ENCODE measurements around the gene USHBP1. TPM values are rescaled to one million over a fixed set of nuclear protein-coding genes. Genes with fewer than 3 reads are reported as not detected.
A peak's percentile ranks its signal among the peaks of the same experiment; 100 is the strongest.

USHBP1 gene
- total and polyA plus RNA-seq, 2 of the 13 experiments (the other 11 are each of a cell fraction or from before 2014, with no cell fraction given): 0.15 to 1.5 TPM

DNA sequence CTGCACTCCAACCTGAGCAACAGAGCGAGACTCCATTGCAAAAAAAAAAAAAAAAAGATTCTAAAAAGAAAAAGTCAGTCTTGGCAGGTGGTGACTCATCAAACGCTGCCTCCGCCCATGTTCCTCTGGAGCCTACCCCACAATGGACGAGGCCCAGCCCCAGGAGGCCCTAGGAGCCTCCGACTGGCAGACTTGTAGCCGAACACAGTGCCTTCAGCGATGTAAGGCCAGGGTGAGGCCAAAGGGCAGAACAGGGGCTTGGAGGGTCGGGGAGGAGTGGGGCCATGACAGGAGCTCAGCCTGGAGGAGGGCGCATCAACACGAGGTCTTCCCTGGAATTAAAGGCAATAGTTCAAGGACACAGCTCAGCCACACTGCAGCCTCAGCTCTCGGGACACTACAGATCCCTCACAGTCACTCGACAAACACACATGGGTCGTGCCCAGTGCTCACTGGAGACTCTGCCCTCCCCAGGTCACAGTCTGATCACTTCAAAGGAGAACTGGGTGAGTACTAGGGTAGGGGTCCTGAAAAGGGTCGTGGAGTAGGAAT is 44.3 kb downstream of the USHBP1 start (continued):
- no peak for TF ChIP-seq ZNF816 (CRISPR knock-in tag; IDR thresholded peaks at IDR 0.05; ENCODE audit: borderline replicate concordance)
- no peak for TF ChIP-seq JUN (CRISPR knock-in tag; IDR thresholded peaks at IDR 0.05)
- no peak for TF ChIP-seq KLF6 (CRISPR knock-in tag; IDR thresholded peaks at IDR 0.05)
- TF ChIP-seq FOSL1 (CRISPR knock-in tag; IDR thresholded peaks at IDR 0.05; ENCODE audit: borderline replicate concordance): no peak
- TF ChIP-seq HDAC6 (IDR thresholded peaks at IDR 0.05; ENCODE audit: low read depth, low read length): no peak
- TF ChIP-seq BORCS8-MEF2B (CRISPR knock-in tag; IDR thresholded peaks at IDR 0.05): 0 out of 2 replicates have a peak, but pooled peaks have one; percentile 16
- TF ChIP-seq, protein P1, sequence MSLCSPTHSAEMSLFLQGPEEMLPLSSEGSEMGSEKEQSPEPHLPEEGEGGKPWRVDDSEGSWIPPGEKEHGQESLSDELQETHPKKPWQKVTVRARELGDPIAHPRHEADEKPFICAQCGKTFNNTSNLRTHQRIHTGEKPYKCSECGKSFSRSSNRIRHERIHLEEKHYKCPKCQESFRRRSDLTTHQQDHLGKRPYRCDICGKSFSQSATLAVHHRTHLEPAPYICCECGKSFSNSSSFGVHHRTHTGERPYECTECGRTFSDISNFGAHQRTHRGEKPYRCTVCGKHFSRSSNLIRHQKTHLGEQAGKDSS (CRISPR knock-in tag; IDR thresholded peaks at IDR 0.05; ENCODE audit: borderline replicate concordance, low read depth): peak; percentile 90
- TF ChIP-seq MYC (CRISPR knock-in tag; IDR thresholded peaks at IDR 0.05; ENCODE audit: borderline replicate concordance): peak; percentile 36; the same call in 1 of the 2 replicates
- peak in 1 of 2 experiments; percentile 42; a peak in 1 of 4 replicates for TF ChIP-seq POLR2A (IDR thresholded peaks at IDR 0.05; ENCODE audit: insufficient read depth in 1 of 2, low read depth in 2 of 2, low read length in 2 of 2)
- TF ChIP-seq ZNF652 (CRISPR knock-in tag; IDR thresholded peaks at IDR 0.05; ENCODE audit: borderline replicate concordance, low read depth): no peak
- TF ChIP-seq ZNF510 (CRISPR knock-in tag; IDR thresholded peaks at IDR 0.05; ENCODE audit: low read depth): no peak
- TF ChIP-seq ZNF615 (CRISPR knock-in tag; IDR thresholded peaks at IDR 0.05; ENCODE audit: borderline replicate concordance): no peak
- TF ChIP-seq PITX1 (CRISPR knock-in tag; IDR thresholded peaks at IDR 0.05): peak; percentile 52; the same call in 1 of the 2 replicates
- TF ChIP-seq ZNF501 (CRISPR knock-in tag; IDR thresholded peaks at IDR 0.05): 0 out of 2 replicates have a peak, but pooled peaks have one; percentile 14
- peak; percentile 34; the same call in 1 of the 2 replicates for TF ChIP-seq ZFX (CRISPR knock-in tag; IDR thresholded peaks at IDR 0.05; ENCODE audit: low read depth)
- TF ChIP-seq, protein P2, sequence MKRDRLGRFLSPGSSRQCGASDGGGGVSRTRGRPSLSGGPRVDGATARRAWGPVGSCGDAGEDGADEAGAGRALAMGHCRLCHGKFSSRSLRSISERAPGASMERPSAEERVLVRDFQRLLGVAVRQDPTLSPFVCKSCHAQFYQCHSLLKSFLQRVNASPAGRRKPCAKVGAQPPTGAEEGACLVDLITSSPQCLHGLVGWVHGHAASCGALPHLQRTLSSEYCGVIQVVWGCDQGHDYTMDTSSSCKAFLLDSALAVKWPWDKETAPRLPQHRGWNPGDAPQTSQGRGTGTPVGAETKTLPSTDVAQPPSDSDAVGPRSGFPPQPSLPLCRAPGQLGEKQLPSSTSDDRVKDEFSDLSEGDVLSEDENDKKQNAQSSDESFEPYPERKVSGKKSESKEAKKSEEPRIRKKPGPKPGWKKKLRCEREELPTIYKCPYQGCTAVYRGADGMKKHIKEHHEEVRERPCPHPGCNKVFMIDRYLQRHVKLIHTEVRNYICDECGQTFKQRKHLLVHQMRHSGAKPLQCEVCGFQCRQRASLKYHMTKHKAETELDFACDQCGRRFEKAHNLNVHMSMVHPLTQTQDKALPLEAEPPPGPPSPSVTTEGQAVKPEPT (CRISPR knock-in tag; IDR thresholded peaks at IDR 0.05; ENCODE audit: low read depth): no peak
- TF ChIP-seq AHR (CRISPR knock-in tag; IDR thresholded peaks at IDR 0.05): 0 out of 2 replicates have a peak, but pooled peaks have one; percentile 23
- TF ChIP-seq ETV6 (CRISPR knock-in tag; conservative IDR thresholded peaks at IDR 0.05): no peak
- peak; percentile 18; the same call in 1 of the 2 replicates for TF ChIP-seq GATAD2A (CRISPR knock-in tag; IDR thresholded peaks at IDR 0.05)
- TF ChIP-seq ZNF703 (CRISPR knock-in tag; IDR thresholded peaks at IDR 0.05; ENCODE audit: borderline replicate concordance): no peak
- TF ChIP-seq PAXIP1 (CRISPR knock-in tag; conservative IDR thresholded peaks at IDR 0.05): 0 out of 2 replicates have a peak, but pooled peaks have one; percentile 27
- TF ChIP-seq, protein P3, sequence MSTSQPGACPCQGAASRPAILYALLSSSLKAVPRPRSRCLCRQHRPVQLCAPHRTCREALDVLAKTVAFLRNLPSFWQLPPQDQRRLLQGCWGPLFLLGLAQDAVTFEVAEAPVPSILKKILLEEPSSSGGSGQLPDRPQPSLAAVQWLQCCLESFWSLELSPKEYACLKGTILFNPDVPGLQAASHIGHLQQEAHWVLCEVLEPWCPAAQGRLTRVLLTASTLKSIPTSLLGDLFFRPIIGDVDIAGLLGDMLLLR (CRISPR knock-in tag; IDR thresholded peaks at IDR 0.05): no peak
- TF ChIP-seq ZNF331 (CRISPR knock-in tag; IDR thresholded peaks at IDR 0.05): 0 out of 2 replicates have a peak, but pooled peaks have one; percentile 15
- no peak for TF ChIP-seq ZNF746 (CRISPR knock-in tag; IDR thresholded peaks at IDR 0.05)
- 0 out of 2 replicates have a peak, but pooled peaks have one; percentile 42 for TF ChIP-seq RXRB (CRISPR knock-in tag; IDR thresholded peaks at IDR 0.05; ENCODE audit: borderline replicate concordance)

Data from HepG2 (cell line).